Endodermal cell (in vitro differentiated cells): ENCODE measurements around the gene DPP10. TPM values are rescaled to one million over a fixed set of nuclear protein-coding genes. Genes with fewer than 3 reads are reported as not detected.

Experiments used
- DNase-seq: peaks from one replicate; pipeline ENCODE4 v3.0.0-alpha.2; 2017
- H3K27ac ChIP-seq: 2 replicates; pipeline ENCODE4 v1.5.1; 2013; ENCODE audit warnings: mild to moderate bottlenecking, low read depth, low read length, moderate library complexity
- H3K27me3 ChIP-seq: 2 replicates; pipeline ENCODE4 v1.6.1; 2013; ENCODE audit warnings: mild to moderate bottlenecking, low read length, moderate library complexity; ENCODE audit not compliant: insufficient read depth, control insufficient read depth, poor library complexity, severe bottlenecking
- H3K36me3 ChIP-seq: 2 replicates; pipeline ENCODE4 v1.7.0; 2013; ENCODE audit warnings: mild to moderate bottlenecking, low read length, moderate library complexity; ENCODE audit not compliant: control insufficient read depth, insufficient read depth
- H3K4me1 ChIP-seq: one replicate; pipeline ENCODE4 v1.7.0; 2013; ENCODE audit warnings: low read length; ENCODE audit not compliant: control insufficient read depth, insufficient read depth
- H3K4me3 ChIP-seq: 2 replicates; pipeline ENCODE4 v1.5.1; 2013; ENCODE audit warnings: mild to moderate bottlenecking, low read length, moderate library complexity
- H3K9ac ChIP-seq: 2 replicates; pipeline ENCODE4 v1.6.1; 2013; ENCODE audit warnings: mild to moderate bottlenecking, low read length, moderate library complexity; ENCODE audit not compliant: poor library complexity, severe bottlenecking; ENCODE audit errors: extremely low read depth
- H3K9me3 ChIP-seq: 2 replicates; pipeline ENCODE4 v1.6.1; 2013; ENCODE audit warnings: mild to moderate bottlenecking, low read length, moderate library complexity; ENCODE audit not compliant: control insufficient read depth
- H3K27ac Mint-ChIP-seq: 2 replicates; pipeline ENCODE4 v1.8.0; 2020; ENCODE audit warnings: mixed read lengths
- H3K27me3 Mint-ChIP-seq: 2 replicates; pipeline ENCODE4 v1.8.0; 2021; ENCODE audit warnings: mild to moderate bottlenecking, mixed read lengths; ENCODE audit not compliant: insufficient read depth
- H3K36me3 Mint-ChIP-seq: 2 replicates; pipeline ENCODE4 v1.8.0; 2020; ENCODE audit warnings: low read depth, mixed read lengths
- H3K4me1 Mint-ChIP-seq: 2 replicates; pipeline ENCODE4 v1.8.0; 2020; ENCODE audit warnings: mixed read lengths
- H3K4me3 Mint-ChIP-seq: 2 replicates; pipeline ENCODE4 v1.8.0; 2020; ENCODE audit warnings: mild to moderate bottlenecking, moderate library complexity, mixed read lengths
- H3K9me3 Mint-ChIP-seq: 2 replicates; pipeline ENCODE4 v1.8.0; 2020; ENCODE audit warnings: mild to moderate bottlenecking, mixed read lengths
- WGBS, 2 experiments: methylation state at CpG; one replicate each; pipeline versions ENCODE4 v1.1.5 to v1.1.7; 2013; ENCODE audit warnings: missing lambda C conversion rate in 2 of 2, mixed read lengths in 1 of 2; ENCODE audit not compliant: insufficient coverage in 1 of 2, insufficient read length in 1 of 2; 5-methylcytosine and 5-hydroxymethylcytosine counted together
- total RNA-seq, 2 donors: library from RNA; stranded (reverse); fragmentation: NEBNext Ultra II Directional in 1 of 2; extraction: Animal tissue kit (Norgen Biotek cat#: 25700) in 1 of 2; gene quantifications; 2 replicates in 1 of 2; 3 replicates in 1 of 2; pipeline ENCODE4 v1.2.1, GENCODE V29; 2021
- TF ChIP-seq, protein P1 (sequence below): fragments of 200-600 bp; sonication (generic); conservative IDR thresholded peaks from 2 replicates; pipeline ENCODE4 v1.5.0; 2021; ENCODE audit warnings: antibody characterized with exemption, mild to moderate bottlenecking

Gene DPP10
- total RNA-seq, 2 donors from 2014 or later = 8.2 to 19.2 TPM

DNA sequence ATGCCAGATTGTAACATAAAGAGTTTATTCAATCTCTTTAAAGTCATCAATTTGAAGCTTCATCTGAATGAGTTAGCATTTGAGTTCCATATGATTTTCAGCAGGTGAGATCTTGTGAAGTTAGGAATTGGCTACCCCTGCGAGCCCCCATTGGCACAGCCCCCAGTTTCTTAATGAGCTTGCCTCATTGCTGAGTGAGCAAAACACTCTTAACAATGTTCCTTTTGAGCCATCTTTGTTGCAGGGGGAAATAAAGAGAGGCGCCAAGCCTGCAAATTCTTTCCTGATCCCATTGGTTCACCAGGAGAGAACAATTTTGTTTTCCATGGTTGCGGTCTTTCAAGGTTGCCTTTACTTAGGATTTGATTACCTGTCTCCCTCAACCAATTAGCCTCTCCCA is 18.7 kb downstream of the DPP10 start:
- no peaks in the 10 kb centered on the region for H3K9me3 ChIP-seq
- no peak for DNase-seq
- Mint-ChIP-seq H3K4me3 (no peak overlapping the region), H3K9me3 (no peaks in the 10 kb centered on the region), H3K36me3 (no peaks in the 10 kb centered on the region), H3K4me1 (no peaks in the 10 kb centered on the region), H3K27ac (no peak overlapping the region), H3K27me3 (no peaks in the 10 kb centered on the region)
- H3K27me3 ChIP-seq = no peaks in the 10 kb centered on the region
- H3K27ac ChIP-seq = no peak overlapping the region
- TF ChIP-seq, protein P1, sequence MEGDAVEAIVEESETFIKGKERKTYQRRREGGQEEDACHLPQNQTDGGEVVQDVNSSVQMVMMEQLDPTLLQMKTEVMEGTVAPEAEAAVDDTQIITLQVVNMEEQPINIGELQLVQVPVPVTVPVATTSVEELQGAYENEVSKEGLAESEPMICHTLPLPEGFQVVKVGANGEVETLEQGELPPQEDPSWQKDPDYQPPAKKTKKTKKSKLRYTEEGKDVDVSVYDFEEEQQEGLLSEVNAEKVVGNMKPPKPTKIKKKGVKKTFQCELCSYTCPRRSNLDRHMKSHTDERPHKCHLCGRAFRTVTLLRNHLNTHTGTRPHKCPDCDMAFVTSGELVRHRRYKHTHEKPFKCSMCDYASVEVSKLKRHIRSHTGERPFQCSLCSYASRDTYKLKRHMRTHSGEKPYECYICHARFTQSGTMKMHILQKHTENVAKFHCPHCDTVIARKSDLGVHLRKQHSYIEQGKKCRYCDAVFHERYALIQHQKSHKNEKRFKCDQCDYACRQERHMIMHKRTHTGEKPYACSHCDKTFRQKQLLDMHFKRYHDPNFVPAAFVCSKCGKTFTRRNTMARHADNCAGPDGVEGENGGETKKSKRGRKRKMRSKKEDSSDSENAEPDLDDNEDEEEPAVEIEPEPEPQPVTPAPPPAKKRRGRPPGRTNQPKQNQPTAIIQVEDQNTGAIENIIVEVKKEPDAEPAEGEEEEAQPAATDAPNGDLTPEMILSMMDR = no peak
- no peaks in the 10 kb centered on the region for H3K4me1 ChIP-seq
- 82 to 91% methylated on average over 2 to 3 of the region's 3 CpGs for WGBS, 2 experiments
- H3K4me3 ChIP-seq = no peak overlapping the region
- H3K9ac ChIP-seq = no peak overlapping the region
- no peaks in the 10 kb centered on the region for H3K36me3 ChIP-seq

DNA sequence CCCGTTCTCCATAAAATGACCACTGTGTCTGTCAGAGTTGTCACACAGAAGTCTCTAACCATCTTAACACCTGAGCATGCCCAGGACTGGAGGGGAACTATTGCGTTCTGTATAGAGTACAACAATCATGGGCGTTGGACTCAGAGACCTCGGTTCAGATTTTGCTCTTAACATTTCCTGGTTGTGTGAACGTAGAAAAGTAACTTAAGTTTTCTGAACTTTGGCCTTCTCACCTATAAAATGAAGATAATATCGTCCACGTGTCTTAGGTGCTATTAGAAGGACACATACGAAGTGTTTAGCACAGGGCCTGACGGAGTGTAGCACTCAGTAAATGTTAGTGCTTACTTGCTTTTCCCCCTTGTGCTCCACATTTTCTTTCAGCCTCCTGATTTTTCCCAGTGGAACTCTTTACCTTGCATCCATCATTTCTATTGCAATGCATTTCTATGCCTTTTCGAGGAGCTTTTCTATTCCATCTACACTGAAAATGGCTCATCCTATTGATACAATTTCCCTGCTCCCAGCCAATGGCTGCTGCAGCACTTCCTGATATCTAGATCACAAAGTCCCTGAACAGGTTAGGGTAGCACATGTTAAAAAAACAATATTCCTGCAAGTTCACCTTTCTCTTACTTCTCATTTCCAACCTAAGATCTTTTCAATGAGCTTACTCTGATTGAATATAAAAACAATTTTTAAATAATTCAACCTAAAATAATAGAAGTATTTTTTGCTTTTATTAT is 22.7 kb downstream of the DPP10 start:
- H3K9me3 Mint-ChIP-seq = no peaks in the 10 kb centered on the region
- Histone ChIP-seq H3K9ac (no peak overlapping the region), H3K9me3 (no peaks in the 10 kb centered on the region), H3K27ac (no peak overlapping the region), H3K27me3 (no peaks in the 10 kb centered on the region), H3K36me3 (no peaks in the 10 kb centered on the region), H3K4me3 (no peak overlapping the region), H3K4me1 (no peaks in the 10 kb centered on the region)
- no peak overlapping the region for H3K4me3 Mint-ChIP-seq
- no peaks in the 10 kb centered on the region for H3K27me3 Mint-ChIP-seq
- TF ChIP-seq, protein P1 = no peak
- WGBS, 2 experiments = 93 to 97% methylated on average over 10 of the region's 10 CpGs
- no peak for DNase-seq
- H3K4me1 Mint-ChIP-seq = no peaks in the 10 kb centered on the region
- no peak overlapping the region for H3K27ac Mint-ChIP-seq
- no peaks in the 10 kb centered on the region for H3K36me3 Mint-ChIP-seq

DNA sequence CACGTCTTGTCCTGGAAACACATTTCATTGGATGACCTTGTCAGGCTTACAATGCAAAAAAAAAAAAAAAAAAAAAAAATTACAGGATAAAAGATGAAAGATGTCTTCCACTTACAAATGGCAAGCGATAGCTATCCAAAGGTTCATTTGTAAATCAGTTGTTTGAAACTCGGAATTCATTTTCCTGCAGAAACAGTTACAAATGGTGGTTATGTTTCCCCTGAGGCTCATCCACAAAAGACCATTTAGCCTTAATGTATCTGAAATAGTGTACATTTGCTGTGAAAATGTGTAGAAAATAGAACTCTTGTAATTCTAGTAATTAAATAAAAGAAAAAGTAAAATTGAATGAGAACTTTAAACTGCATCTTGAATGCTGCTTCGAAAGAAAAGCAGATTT is 25.9 kb downstream of the DPP10 start:
- Histone ChIP-seq H3K27ac (no peak overlapping the region), H3K9ac (no peak overlapping the region), H3K4me3 (no peak overlapping the region), H3K27me3 (no peaks in the 10 kb centered on the region), H3K9me3 (no peaks in the 10 kb centered on the region), H3K36me3 (no peaks in the 10 kb centered on the region), H3K4me1 (no peaks in the 10 kb centered on the region)
- H3K36me3 Mint-ChIP-seq = no peaks in the 10 kb centered on the region
- no peaks in the 10 kb centered on the region for H3K4me1 Mint-ChIP-seq
- WGBS, 2 experiments = 84 to 100% methylated on average over 2 to 4 of the region's 4 CpGs
- H3K4me3 Mint-ChIP-seq = no peak overlapping the region
- H3K9me3 Mint-ChIP-seq = no peaks in the 10 kb centered on the region
- no peak for DNase-seq
- TF ChIP-seq, protein P1 = no peak
- H3K27ac Mint-ChIP-seq = no peak overlapping the region
- H3K27me3 Mint-ChIP-seq = no peaks in the 10 kb centered on the region
